WI38 (cell line): ENCODE data around the gene ATXN3L.

Experiments
- H3K4me3 ChIP-seq: 2 replicates; pipeline ENCODE4 v1.5.1; 2011; ENCODE audit warnings: low read depth, mild to moderate bottlenecking, control low read depth, low read length
- CTCF ChIP-seq: IDR thresholded peaks from 2 replicates; pipeline ENCODE4 v1.5.1; 2012; ENCODE audit warnings: low read depth, mild to moderate bottlenecking, control low read depth, low read length

The ATXN3L gene

GRCh38 chrX:13357925-13358324 lies 38.1 kb upstream of the ATXN3L start:
- no peak overlapping the region for H3K4me3 ChIP-seq

GRCh38 chrX:13346646-13347045 lies 26.8 kb upstream of the ATXN3L start:
- no peak for TF ChIP-seq CTCF
- H3K4me3 ChIP-seq, result no peak overlapping the region

More at GRCh38 chrX:13357925-13358324, 38.1 kb upstream of the ATXN3L start:
- TF ChIP-seq CTCF, result no peak

GRCh38 chrX:13345438-13345837 lies 25.6 kb upstream of the ATXN3L start:
- H3K4me3 ChIP-seq, result no peak overlapping the region
- no peak for TF ChIP-seq CTCF

- no peak for TF ChIP-seq CTCF
- H3K4me3 ChIP-seq, result no peak overlapping the region
Measured at GRCh38 chrX:13345037-13345436, 25.2 kb upstream of the ATXN3L start.

- no peak for TF ChIP-seq CTCF
- no peak overlapping the region for H3K4me3 ChIP-seq
Measured at GRCh38 chrX:13341491-13342101, 21.7 kb upstream of the ATXN3L start.

- no peak for TF ChIP-seq CTCF
Measured at GRCh38 chrX:13340182-13340791, 20.4 kb upstream of the ATXN3L start.

GRCh38 chrX:13339607-13340006 lies 19.8 kb upstream of the ATXN3L start:
- no peak for TF ChIP-seq CTCF
- no peak overlapping the region for H3K4me3 ChIP-seq

More at GRCh38 chrX:13340182-13340791, 20.4 kb upstream of the ATXN3L start:
- H3K4me3 ChIP-seq, result no peak overlapping the region
